SK-N-SH (cell line): ENCODE measurements around the gene KCNT1. TPM values are rescaled to one million over a fixed set of nuclear protein-coding genes. Genes with fewer than 3 reads are reported as not detected.

Experiments
- CTCF ChIA-PET: fragments of 300-600, 350-600 bp; formaldehyde crosslinking; extraction: SDS; loops from one replicate; lab custom pipeline; 2021; lab: Yijun Ruan, JAX
- POLR2A ChIA-PET: fragments of 350-600 bp; sonication (Branson Sonifier 250); formaldehyde crosslinking; extraction: SDS; loops from one replicate; lab custom pipeline; 2020; ENCODE audit warnings: antibody characterized with exemption, inconsistent platforms; lab: Yijun Ruan, JAX
- DNase-seq: peaks from one replicate; pipeline ENCODE4 v3.0.0; 2012
- H2AFZ ChIP-seq: fragments of 200-600 bp; sonication (generic); 2 replicates; pipeline ENCODE4 v1.8.1; 2016; ENCODE audit warnings: antibody characterized with exemption, mild to moderate bottlenecking, low read depth
- H3F3A ChIP-seq: fragments of 200-600 bp; sonication (generic); replicated peaks from 2 replicates; pipeline ENCODE3; 2016; ENCODE audit warnings: antibody characterized with exemption, mild to moderate bottlenecking; ENCODE audit not compliant: insufficient read depth
- H3K27ac ChIP-seq, 2 experiments: fragments of 200-500 bp in 1 of 2; fragments of 200-600 bp in 1 of 2; sonication (Bioruptor generic) in 1 of 2; sonication (generic), shearing (Covaris generic) in 1 of 2; 2 replicates each; pipeline versions ENCODE4 v1.5.1 to v1.6.1; 2014 to 2016; ENCODE audit warnings: low read depth in 2 of 2, inconsistent platforms in 1 of 2, low read length in 1 of 2, mild to moderate bottlenecking in 1 of 2, mixed read lengths in 1 of 2
- H3K27me3 ChIP-seq: fragments of 200-600 bp; sonication (generic), shearing (Covaris generic); 2 replicates; pipeline ENCODE4 v1.6.1; 2016; ENCODE audit warnings: mixed run types; ENCODE audit not compliant: insufficient read depth
- H3K36me3 ChIP-seq, 2 experiments: fragments of 200-500 bp in 1 of 2; fragments of 200-600 bp in 1 of 2; sonication (Bioruptor generic) in 1 of 2; sonication (generic) in 1 of 2; replicated peaks in 1 of 2; 2 replicates each; pipeline versions ENCODE3 to v1.5.1; 2014 to 2016; ENCODE audit warnings: low read length in 1 of 2, mild to moderate bottlenecking in 1 of 2; ENCODE audit not compliant: insufficient read depth in 2 of 2, control insufficient read depth in 1 of 2
- H3K4me1 ChIP-seq, 2 experiments: fragments of 200-500 bp in 1 of 2; fragments of 200-600 bp in 1 of 2; sonication (Bioruptor generic) in 1 of 2; sonication (generic), shearing (Covaris generic) in 1 of 2; 2 replicates each; pipeline versions ENCODE4 v1.5.1 to v1.6.1; 2014 to 2016; ENCODE audit warnings: low read depth in 1 of 2, low read length in 1 of 2, mixed run types in 1 of 2; ENCODE audit not compliant: insufficient read depth in 2 of 2, control insufficient read depth in 1 of 2
- H3K4me2 ChIP-seq: fragments of 200-600 bp; sonication (generic), shearing (Covaris generic); 2 replicates; pipeline ENCODE4 v1.6.1; 2017; ENCODE audit warnings: mixed run types
- H3K4me3 ChIP-seq, 2 experiments: fragments of 200-500 bp in 1 of 2; fragments of 200-600 bp in 1 of 2; sonication (Bioruptor generic) in 1 of 2; sonication (generic), shearing (Covaris generic) in 1 of 2; 2 replicates each; pipeline versions ENCODE4 v1.5.1 to v1.8.1; 2014 to 2016; ENCODE audit warnings: low read depth in 2 of 2, inconsistent platforms in 1 of 2, low read length in 1 of 2, mild to moderate bottlenecking in 1 of 2, mixed read lengths in 1 of 2, moderate library complexity in 1 of 2
- H3K79me2 ChIP-seq: fragments of 200-600 bp; sonication (generic); 2 replicates; pipeline ENCODE4 v1.8.1; 2017; ENCODE audit warnings: mild to moderate bottlenecking; ENCODE audit not compliant: insufficient read depth
- H3K9ac ChIP-seq: fragments of 200-600 bp; sonication (generic); 2 replicates; pipeline ENCODE4 v1.6.1; 2017; ENCODE audit warnings: mixed run types
- H3K9me2 ChIP-seq: fragments of 200-600 bp; sonication (generic); 2 replicates; pipeline ENCODE4 v1.6.1; 2017; ENCODE audit warnings: mixed run types
- H3K9me3 ChIP-seq: fragments of 200-600 bp; sonication (generic); 2 replicates; pipeline ENCODE4 v1.6.1; 2017; ENCODE audit warnings: mixed run types, mild to moderate bottlenecking, moderate library complexity
- H4K20me1 ChIP-seq: fragments of 200-600 bp; sonication (generic); 2 replicates; pipeline ENCODE4 v1.6.1; 2017; ENCODE audit warnings: mild to moderate bottlenecking, mixed run types; ENCODE audit not compliant: insufficient read depth
- CHD2 ChIP-seq: fragments of 150-350 bp; IDR thresholded peaks from 2 replicates; pipeline ENCODE4 v1.6.1; 2018; ENCODE audit warnings: low read length; ENCODE audit not compliant: partially characterized antibody
- EP300 ChIP-seq, 2 experiments: IDR thresholded peaks; 2 replicates each; pipeline versions ENCODE4 v1.4.0 to v1.6.1; 2012; ENCODE audit warnings: borderline replicate concordance in 1 of 2, low read depth in 1 of 2, low read length in 1 of 2
- FOSL2 ChIP-seq: IDR thresholded peaks from 2 replicates; pipeline ENCODE4 v1.4.0; 2012; ENCODE audit warnings: low read depth, mild to moderate bottlenecking, moderate library complexity, borderline replicate concordance
- FOXJ3 ChIP-seq: sonication (generic); formaldehyde crosslinking; IDR thresholded peaks from 2 replicates; pipeline ENCODE4 v1.5.1; 2020; ENCODE audit warnings: mild to moderate bottlenecking, missing genetic modification reagents
- MAX ChIP-seq: IDR thresholded peaks from 2 replicates; pipeline ENCODE4 v1.4.0; 2012; ENCODE audit warnings: low read depth
- MXI1 ChIP-seq: IDR thresholded peaks from 2 replicates; pipeline ENCODE4 v1.6.1; 2012; ENCODE audit warnings: mild to moderate bottlenecking, low read depth, low read length, improper control_type of control experiment
- NRF1 ChIP-seq: IDR thresholded peaks from 2 replicates; pipeline ENCODE4 v1.6.1; 2012; ENCODE audit warnings: low read depth, mild to moderate bottlenecking, low read length
- PBX3 ChIP-seq: IDR thresholded peaks from 2 replicates; pipeline ENCODE4; 2012
- RAD21 ChIP-seq: IDR thresholded peaks from 2 replicates; pipeline ENCODE4 v1.6.1; 2012; ENCODE audit warnings: mild to moderate bottlenecking, low read length
- SMC3 ChIP-seq: IDR thresholded peaks from 2 replicates; pipeline ENCODE4 v1.6.1; 2012; ENCODE audit warnings: low read depth, low read length, improper control_type of control experiment
- TAF1 ChIP-seq: IDR thresholded peaks from 2 replicates; pipeline ENCODE4 v1.6.1; 2012; ENCODE audit warnings: low read depth, mild to moderate bottlenecking, low read length, moderate library complexity, borderline replicate concordance
- USF2 ChIP-seq: fragments of 150-350 bp; IDR thresholded peaks from 2 replicates; pipeline ENCODE4 v1.6.1; 2017; ENCODE audit warnings: antibody characterized with exemption, low read length, low read depth, borderline replicate concordance
- YY1 ChIP-seq: IDR thresholded peaks from 2 replicates; pipeline ENCODE4 v1.4.0; 2012; ENCODE audit warnings: low read depth, mild to moderate bottlenecking
- ZBTB33 ChIP-seq: IDR thresholded peaks from 2 replicates; pipeline ENCODE4 v1.4.0; 2012; ENCODE audit warnings: low read depth, borderline replicate concordance
- WGBS: methylation state at CpG from one replicate; pipeline ENCODE4 v1.1.6; 2017; ENCODE audit warnings: low lambda C conversion rate; 5-methylcytosine and 5-hydroxymethylcytosine counted together
- polyA plus RNA-seq, 3 experiments: library from polyadenylated mRNA; depleted of rRNA; stranded (reverse); fragments of >200 nt; gene quantifications; 2 replicates each; pipeline ENCODE4 v1.2.3, GENCODE V29; 2012

Gene KCNT1
- polyA plus RNA-seq, 1 of the 3 experiments (the other 2 are of a cell fraction) = 0.08 TPM

- Histone ChIP-seq H4K20me1 (no peaks in the 10 kb centered on the region), H3K9ac (no peak overlapping the region), H3K9me3 (no peaks in the 10 kb centered on the region), H3K4me1 (peaks cover 0 to 2% of the 10 kb centered on the region in 2 experiments; a peak in 1 of 4 replicates), H3K79me2 (no peaks in the 10 kb centered on the region), H3K36me3 (no peaks in the 10 kb centered on the region), H2AFZ (no peak overlapping the region), H3K9me2 (no peaks in the 10 kb centered on the region), H3K4me3 (no peak overlapping the region), H3K27me3 (no peaks in the 10 kb centered on the region), H3F3A (no peaks in the 10 kb centered on the region), H3K27ac (no peak overlapping the region), H3K4me2 (no peak overlapping the region)
- no peak for DNase-seq
- ChIA-PET CTCF (no interaction called here), POLR2A (no interaction called here)
- TF ChIP-seq ZBTB33 (no peak), FOSL2 (no peak)
- 74% methylated on average over 13 of the region's 13 CpGs for WGBS
These were observed 42.7 kb upstream of the KCNT1 start for GRCh38 chr9:135659252-135659651.

GRCh38 chr9:135660407-135660806 is 41.6 kb upstream of the KCNT1 start:
- Histone ChIP-seq H3K9ac (no peak overlapping the region), H2AFZ (no peak overlapping the region), H3K9me2 (no peaks in the 10 kb centered on the region), H3K4me1 (peaks cover 0 to 2% of the 10 kb centered on the region in 2 experiments; a peak in 1 of 4 replicates), H3K27ac (no peak overlapping the region), H4K20me1 (no peaks in the 10 kb centered on the region), H3K79me2 (no peaks in the 10 kb centered on the region), H3F3A (no peaks in the 10 kb centered on the region), H3K36me3 (no peaks in the 10 kb centered on the region), H3K27me3 (no peaks in the 10 kb centered on the region), H3K4me3 (no peak overlapping the region), H3K9me3 (no peaks in the 10 kb centered on the region), H3K4me2 (no peak overlapping the region)
- no peak for TF ChIP-seq SMC3
- TF ChIP-seq TAF1 = no peak
- no peak for TF ChIP-seq EP300 (IDR thresholded peaks at IDR 0.05; ENCODE audit: borderline replicate concordance in 1 of 2, low read depth in 1 of 2, low read length in 1 of 2)
- no peak for TF ChIP-seq YY1
- TF ChIP-seq FOXJ3 = no peak
- TF ChIP-seq NRF1 = no peak
- no peak for TF ChIP-seq RAD21
- TF ChIP-seq MXI1 = no peak
- TF ChIP-seq FOSL2 = no peak
- TF ChIP-seq MAX = no peak
- no peak for TF ChIP-seq USF2
- TF ChIP-seq CHD2 = no peak
- TF ChIP-seq PBX3 = no peak
- DNase-seq = no peak
- ChIA-PET POLR2A (no interaction called here), CTCF (no interaction called here)
- WGBS = 81% methylated on average over 22 of the region's 22 CpGs
